Measurements from ENCODE around the gene TPK1. TPM values are rescaled to one million over a fixed set of nuclear protein-coding genes. Genes with fewer than 3 reads are reported as not detected.

TPK1 gene
- total RNA-seq, 1 donor from 2014 or later = 2.2 TPM

- H3K4me1 ChIP-seq (ENCODE audit: insufficient read depth, low read length) = no peaks in the 10 kb centered on the region
- peak overlapping the region; percentile 92 for H3K4me2 ChIP-seq (ENCODE audit: low read length)
- H3K9ac ChIP-seq (ENCODE audit: low read length) = peak overlapping the region; percentile 85
- peak overlapping the region; percentile 67 for H3K27ac ChIP-seq (ENCODE audit: low read depth, low read length)
- H3K36me3 Mint-ChIP-seq (ENCODE audit: low read depth, unreplicated experiment) = peaks cover 3% of the 10 kb centered on the region
- peaks cover 5% of the 10 kb centered on the region for H3K4me1 Mint-ChIP-seq (ENCODE audit: low read depth, unreplicated experiment)
- no peaks in the 10 kb centered on the region for H3K9me3 ChIP-seq (ENCODE audit: insufficient read depth, low read depth, low read length)
- peak overlapping the region; percentile 79 for H3K4me3 ChIP-seq (ENCODE audit: insufficient read depth, low read depth, low read length)
- FAIRE-seq (no peak), DNase-seq (ENCODE audit: low read depth) (peak; percentile 52)
- H3K27me3 ChIP-seq (ENCODE audit: insufficient read depth, low read length) = no peaks in the 10 kb centered on the region
- H3K36me3 ChIP-seq (ENCODE audit: insufficient read depth, low read length) = no peaks in the 10 kb centered on the region
- peak overlapping the region; percentile 54 for H3K27ac Mint-ChIP-seq (ENCODE audit: unreplicated experiment)
- H3K27me3 Mint-ChIP-seq (ENCODE audit: low read depth, unreplicated experiment) = no peaks in the 10 kb centered on the region
- TF ChIP-seq EZH2 (IDR thresholded peaks at IDR 0.05; ENCODE audit: insufficient read depth, low read length) (no peak), CTCF (IDR thresholded peaks at IDR 0.05; ENCODE audit: insufficient read depth, low read depth, low read length) (no peak)
- no peaks in the 10 kb centered on the region for H3K9me3 Mint-ChIP-seq (ENCODE audit: unreplicated experiment)
- peak overlapping the region; percentile 100 for H2AFZ ChIP-seq (ENCODE audit: low read depth, low read length)
- H3K79me2 ChIP-seq (ENCODE audit: insufficient read depth, low read length) = no peaks in the 10 kb centered on the region
- no peaks in the 10 kb centered on the region for H4K20me1 ChIP-seq (ENCODE audit: insufficient read depth, low read length)
- H3K4me3 Mint-ChIP-seq (ENCODE audit: unreplicated experiment) = peak overlapping the region; percentile 96
Observed at GRCh38 chr7:144835155-144835611, 670 bp downstream of the TPK1 start.

GRCh38 chr7:144834641-144835144 lies 1.2 kb downstream of the TPK1 start:
- peak overlapping the region; percentile 96 for H3K4me3 Mint-ChIP-seq (ENCODE audit: unreplicated experiment)
- Histone ChIP-seq H3K4me2 (ENCODE audit: low read length) (peak overlapping the region; percentile 92), H3K9ac (ENCODE audit: low read length) (peak overlapping the region; percentile 85), H3K27ac (ENCODE audit: low read depth, low read length) (peak overlapping the region; percentile 67), H3K4me3 (ENCODE audit: insufficient read depth, low read depth, low read length) (peak overlapping the region; percentile 79), H4K20me1 (ENCODE audit: insufficient read depth, low read length) (no peaks in the 10 kb centered on the region), H3K79me2 (ENCODE audit: insufficient read depth, low read length) (no peaks in the 10 kb centered on the region), H2AFZ (ENCODE audit: low read depth, low read length) (peak overlapping the region; percentile 100), H3K9me3 (ENCODE audit: insufficient read depth, low read depth, low read length) (no peaks in the 10 kb centered on the region), H3K36me3 (ENCODE audit: insufficient read depth, low read length) (no peaks in the 10 kb centered on the region), H3K4me1 (ENCODE audit: insufficient read depth, low read length) (no peaks in the 10 kb centered on the region), H3K27me3 (ENCODE audit: insufficient read depth, low read length) (no peaks in the 10 kb centered on the region)
- FAIRE-seq = no peak
- no peaks in the 10 kb centered on the region for H3K9me3 Mint-ChIP-seq (ENCODE audit: unreplicated experiment)
- H3K4me1 Mint-ChIP-seq (ENCODE audit: low read depth, unreplicated experiment) = peaks cover 5% of the 10 kb centered on the region
- H3K36me3 Mint-ChIP-seq (ENCODE audit: low read depth, unreplicated experiment) = peaks cover 3% of the 10 kb centered on the region
- H3K27ac Mint-ChIP-seq (ENCODE audit: unreplicated experiment) = peak overlapping the region; percentile 49
- TF ChIP-seq CTCF (IDR thresholded peaks at IDR 0.05; ENCODE audit: insufficient read depth, low read depth, low read length) (no peak), EZH2 (IDR thresholded peaks at IDR 0.05; ENCODE audit: insufficient read depth, low read length) (no peak)
- DNase-seq (ENCODE audit: low read depth) = no peak
- H3K27me3 Mint-ChIP-seq (ENCODE audit: low read depth, unreplicated experiment) = no peaks in the 10 kb centered on the region

GRCh38 chr7:144830811-144831210 lies 5.0 kb downstream of the TPK1 start:
- Histone ChIP-seq H4K20me1 (ENCODE audit: insufficient read depth, low read length) (no peaks in the 10 kb centered on the region), H3K27ac (ENCODE audit: low read depth, low read length) (no peak overlapping the region), H3K4me2 (ENCODE audit: low read length) (no peak overlapping the region), H2AFZ (ENCODE audit: low read depth, low read length) (no peak overlapping the region), H3K4me3 (ENCODE audit: insufficient read depth, low read depth, low read length) (no peak overlapping the region), H3K36me3 (ENCODE audit: insufficient read depth, low read length) (no peaks in the 10 kb centered on the region), H3K27me3 (ENCODE audit: insufficient read depth, low read length) (no peaks in the 10 kb centered on the region), H3K9ac (ENCODE audit: low read length) (no peak overlapping the region), H3K9me3 (ENCODE audit: insufficient read depth, low read depth, low read length) (no peaks in the 10 kb centered on the region), H3K4me1 (ENCODE audit: insufficient read depth, low read length) (peaks cover 10% of the 10 kb centered on the region), H3K79me2 (ENCODE audit: insufficient read depth, low read length) (no peaks in the 10 kb centered on the region)
- no peak overlapping the region for H3K27ac Mint-ChIP-seq (ENCODE audit: unreplicated experiment)
- H3K36me3 Mint-ChIP-seq (ENCODE audit: low read depth, unreplicated experiment) = peaks cover 3% of the 10 kb centered on the region
- peak; percentile 18 for DNase-seq (ENCODE audit: low read depth)
- no peaks in the 10 kb centered on the region for H3K27me3 Mint-ChIP-seq (ENCODE audit: low read depth, unreplicated experiment)
- no peaks in the 10 kb centered on the region for H3K9me3 Mint-ChIP-seq (ENCODE audit: unreplicated experiment)
- no peak overlapping the region for H3K4me3 Mint-ChIP-seq (ENCODE audit: unreplicated experiment)
- no peak for FAIRE-seq
- peaks cover 5% of the 10 kb centered on the region for H3K4me1 Mint-ChIP-seq (ENCODE audit: low read depth, unreplicated experiment)
- TF ChIP-seq CTCF (IDR thresholded peaks at IDR 0.05; ENCODE audit: insufficient read depth, low read depth, low read length) (no peak), EZH2 (IDR thresholded peaks at IDR 0.05; ENCODE audit: insufficient read depth, low read length) (no peak)

Data from astrocyte (in vitro differentiated cells and primary cell).